ENCODE results near the gene CRB2.

Gene CRB2

DNA sequence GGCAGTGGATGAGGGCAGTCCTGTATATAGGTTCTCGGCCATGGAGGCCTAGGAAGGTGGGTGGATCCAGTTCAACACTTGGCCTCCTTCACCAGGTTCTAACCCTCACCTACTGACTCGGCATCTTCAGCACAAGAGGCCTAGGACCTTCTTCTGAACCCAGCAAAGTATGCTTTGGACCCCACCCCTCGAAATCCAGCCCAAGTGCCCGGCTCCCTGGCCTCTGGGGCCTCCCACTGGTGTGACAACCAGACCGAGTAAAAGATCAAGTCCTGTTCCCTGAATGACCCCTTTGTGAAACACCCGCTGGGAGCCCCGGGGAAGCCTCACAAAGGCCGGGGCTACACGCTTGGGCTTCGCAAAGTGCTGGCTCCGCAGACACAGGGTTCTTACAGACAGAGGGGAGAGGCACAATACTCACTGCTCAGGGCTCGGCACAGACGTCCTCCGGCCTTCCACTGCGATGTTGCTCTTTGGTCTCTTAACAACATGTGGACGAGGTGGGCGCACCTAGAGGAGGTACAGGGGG is 47.0 kb downstream of the CRB2 start:
- DNase-seq (ENCODE audit: low read depth in 2 of 2): no peak

DNA sequence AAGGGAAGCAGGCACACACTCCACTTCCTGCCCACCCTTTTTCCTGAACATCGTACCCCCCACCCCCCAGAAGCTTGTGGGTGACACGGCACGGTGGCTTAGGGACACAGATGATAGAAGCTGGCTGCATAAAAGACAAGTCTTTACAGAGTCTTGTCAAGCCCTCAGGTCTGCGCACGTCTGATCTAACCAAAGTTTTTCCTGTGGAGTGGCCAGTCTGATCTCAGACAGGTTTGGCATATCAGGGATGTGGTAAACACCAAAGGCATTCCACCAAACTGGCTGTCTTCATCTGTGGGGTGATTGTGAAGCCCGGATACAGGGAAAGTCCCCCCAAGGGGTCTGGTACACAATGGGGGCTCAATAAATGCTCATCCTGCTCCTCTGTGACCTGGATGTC is 50.0 kb downstream of the CRB2 start:
- DNase-seq (ENCODE audit: low read depth in 2 of 2): no peak

DNA sequence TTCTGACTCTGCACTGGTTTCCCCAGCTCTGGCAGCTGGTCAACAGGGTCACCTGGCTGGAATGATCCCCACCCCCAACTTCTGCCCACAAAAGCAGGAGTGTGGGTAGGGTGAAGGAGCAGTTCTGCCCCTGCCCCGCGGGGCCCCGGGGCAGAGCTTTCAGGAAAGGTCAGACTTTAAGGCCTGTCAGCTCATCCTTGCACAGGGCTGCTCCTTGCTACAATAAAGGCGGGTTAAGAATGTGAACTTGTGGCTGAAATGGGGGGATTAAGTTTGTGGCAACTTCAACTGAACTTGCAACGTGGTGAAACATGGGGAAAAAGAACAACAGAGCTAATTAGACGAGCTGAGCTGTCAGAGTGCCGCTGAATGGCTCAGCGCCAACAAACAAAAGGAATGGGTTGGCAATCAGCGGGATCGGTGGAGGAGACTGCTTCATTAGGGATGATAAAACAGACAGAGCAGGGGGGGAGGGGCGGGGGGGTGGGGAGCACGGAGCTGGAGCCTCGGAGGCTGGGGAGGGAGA is 50.8 kb downstream of the CRB2 start:
- DNase-seq (ENCODE audit: low read depth in 2 of 2): no peak

- no peak for DNase-seq (ENCODE audit: low read depth in 2 of 2)
Observed at GRCh38 chr9:123407217-123407851, 51.3 kb downstream of the CRB2 start.

DNA sequence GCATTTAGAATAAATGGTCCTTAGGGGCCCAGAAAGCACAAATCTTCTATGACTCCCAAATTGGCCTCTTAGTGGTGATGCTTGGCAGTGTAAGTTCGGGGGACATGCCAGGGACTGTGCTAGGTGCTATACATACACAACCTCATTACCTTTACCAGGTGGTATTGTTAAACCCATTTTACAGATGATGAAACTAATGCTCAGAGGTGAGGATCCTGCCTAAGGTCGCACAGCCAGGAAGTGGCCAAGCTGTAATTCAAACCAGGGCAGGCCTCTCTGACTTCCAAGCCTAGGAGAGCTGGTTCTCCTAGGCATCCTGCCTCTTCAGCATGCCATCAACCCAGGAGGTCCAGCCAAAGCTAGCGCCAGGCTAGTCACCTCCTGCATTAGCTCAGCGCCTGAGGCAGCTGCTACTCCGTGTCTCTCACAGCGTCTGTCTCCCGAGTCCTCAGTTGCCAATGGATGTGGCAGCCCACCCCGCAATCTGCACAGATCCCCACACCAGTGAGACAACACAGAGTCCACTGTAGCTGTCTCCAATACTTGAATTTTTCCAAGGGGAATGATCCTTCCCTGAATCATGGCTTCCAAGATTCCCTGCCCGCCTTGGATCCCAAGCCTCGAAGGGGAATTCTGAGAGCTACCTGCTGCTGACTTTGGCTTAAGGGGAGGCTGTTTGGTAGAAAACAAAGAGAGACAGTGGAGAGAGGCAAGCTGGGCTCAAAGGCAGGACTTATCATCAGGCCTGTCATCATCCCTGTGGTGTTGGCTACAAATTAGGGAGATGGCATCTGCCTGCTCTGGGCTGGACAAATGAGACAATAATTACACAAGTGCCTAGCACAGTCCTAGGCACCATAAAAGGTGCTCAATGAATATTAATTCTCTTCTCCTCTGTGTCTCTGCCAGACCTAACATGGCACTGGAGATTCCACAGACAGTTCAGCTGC is 52.6 kb downstream of the CRB2 start:
- no peak for DNase-seq (ENCODE audit: low read depth in 2 of 2)

GRCh38 chr9:123410281-123410910 is 54.4 kb downstream of the CRB2 start:
- DNase-seq (ENCODE audit: low read depth in 2 of 2): no peak

GRCh38 chr9:123411191-123411590 is 55.2 kb downstream of the CRB2 start:
- DNase-seq (ENCODE audit: low read depth in 2 of 2): no peak

- no peak for DNase-seq (ENCODE audit: low read depth in 2 of 2)
Observed at GRCh38 chr9:123411636-123412035, 55.6 kb downstream of the CRB2 start.

DNA sequence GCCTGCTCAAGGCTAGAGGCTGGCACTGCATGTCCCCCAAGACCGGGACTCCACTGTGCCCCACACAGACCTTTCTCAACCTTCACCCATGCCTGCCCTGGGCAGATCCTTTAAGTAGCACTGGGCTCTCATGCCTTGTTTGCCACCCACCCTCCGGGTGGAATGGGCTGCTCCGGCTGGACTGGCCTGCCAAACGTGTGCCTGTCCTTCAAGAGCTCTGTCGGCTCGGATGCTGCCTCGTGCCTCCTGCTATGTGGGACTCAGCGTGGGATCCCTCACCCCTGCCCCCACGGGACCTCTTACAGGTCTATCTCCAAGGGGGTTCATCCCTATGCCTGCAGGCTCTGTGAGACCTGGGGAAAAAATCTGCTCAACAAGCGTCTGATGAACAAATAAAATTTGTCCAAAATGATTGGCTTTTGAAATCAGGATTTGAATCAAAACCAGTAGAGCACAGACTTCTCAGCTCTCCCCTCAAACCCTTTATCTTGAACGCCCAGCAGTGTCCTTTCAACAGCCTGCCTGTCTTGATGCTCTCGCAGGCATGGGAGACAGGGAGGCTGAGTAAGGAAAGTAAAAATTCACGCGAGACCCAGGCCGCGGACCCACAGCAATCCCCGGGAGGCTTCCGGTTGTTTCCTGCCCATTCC is 56.3 kb downstream of the CRB2 start:
- no peak for DNase-seq (ENCODE audit: low read depth in 2 of 2)

DNA sequence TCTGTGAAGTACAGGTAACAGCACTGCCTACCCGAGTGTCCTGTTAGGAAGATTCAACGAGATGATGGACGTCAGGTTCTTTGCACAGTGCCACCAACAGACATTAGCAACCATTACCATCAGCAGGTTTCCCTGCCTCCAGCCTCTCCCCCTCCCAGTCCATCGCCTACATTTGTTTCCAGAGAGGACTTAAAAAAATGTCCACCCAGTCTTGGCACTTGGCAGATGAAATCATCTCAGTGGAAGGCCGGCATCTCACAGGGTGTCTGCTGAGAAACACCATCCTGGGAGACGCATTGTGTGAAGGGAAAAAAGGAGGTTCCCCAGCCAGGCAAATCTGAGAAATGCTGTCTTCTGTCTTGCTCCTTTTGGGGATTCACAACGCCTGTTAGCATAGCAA is 58.2 kb downstream of the CRB2 start:
- no peak for DNase-seq (ENCODE audit: low read depth in 2 of 2)

- DNase-seq (ENCODE audit: low read depth in 2 of 2): no peak
Observed at GRCh38 chr9:123414936-123415930, 59.2 kb downstream of the CRB2 start.

- DNase-seq (ENCODE audit: low read depth in 2 of 2): no peak
Observed at GRCh38 chr9:123416176-123416575, 60.2 kb downstream of the CRB2 start.

DNA sequence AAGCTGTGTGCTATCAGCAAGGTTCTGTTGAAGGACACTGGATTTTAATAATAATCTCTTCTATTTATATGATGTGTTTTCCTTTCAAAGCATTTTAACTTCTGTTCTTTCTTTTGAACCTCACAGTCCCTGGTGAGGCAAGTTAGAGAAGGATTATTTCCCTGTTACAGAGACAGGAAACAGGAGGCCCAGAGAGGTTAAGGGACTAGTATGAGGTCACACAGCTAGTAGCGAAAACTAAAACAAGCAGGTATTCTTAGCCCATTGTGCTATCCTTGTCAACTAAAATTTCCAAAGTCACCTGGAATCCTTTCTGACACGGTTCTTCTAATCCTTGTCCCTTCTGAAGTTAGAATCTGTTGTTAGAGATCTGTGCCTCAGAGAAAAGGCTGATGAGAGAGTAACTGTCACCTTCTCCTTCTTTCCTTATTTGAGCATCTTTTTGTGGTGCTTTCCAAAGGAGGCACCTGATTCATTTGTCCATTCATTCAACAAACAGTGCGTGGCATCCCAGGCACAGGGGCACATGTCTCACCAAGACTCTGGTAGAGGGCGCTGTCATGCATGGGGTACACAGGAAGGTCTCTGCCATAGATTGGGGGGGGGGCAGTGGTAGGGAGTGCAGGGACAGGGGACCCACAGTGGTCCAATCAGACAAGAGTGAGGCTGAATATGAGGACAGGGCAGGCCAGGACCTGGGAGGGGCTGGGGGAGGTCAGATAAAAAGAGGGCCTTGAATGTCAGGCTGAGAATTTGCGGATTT is 61.5 kb downstream of the CRB2 start:
- DNase-seq (ENCODE audit: low read depth in 2 of 2): no peak

- DNase-seq (ENCODE audit: low read depth in 2 of 2): no peak
Observed at GRCh38 chr9:123418052-123418430, 62.0 kb downstream of the CRB2 start.

DNA sequence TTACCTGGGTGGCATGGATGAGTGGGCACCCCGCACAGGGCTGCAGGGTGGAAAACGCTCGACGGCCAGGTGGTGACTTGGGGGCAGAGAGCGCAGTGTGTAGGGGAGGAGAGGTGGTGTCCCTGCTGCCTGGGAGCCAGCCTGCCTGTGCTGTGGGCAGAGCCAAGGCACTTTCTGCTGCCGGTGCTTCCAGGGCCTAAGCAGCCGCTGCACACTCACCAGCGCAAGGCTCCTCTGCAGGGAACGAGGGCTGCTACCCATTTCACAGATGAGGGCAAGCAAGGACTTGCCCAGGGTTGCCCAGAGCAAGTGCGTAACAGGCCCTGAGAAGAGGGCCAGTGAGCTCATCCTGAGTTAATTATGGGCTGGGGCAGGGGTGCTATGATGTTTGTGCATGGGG is 62.5 kb downstream of the CRB2 start:
- no peak for DNase-seq (ENCODE audit: low read depth in 2 of 2)

DNA sequence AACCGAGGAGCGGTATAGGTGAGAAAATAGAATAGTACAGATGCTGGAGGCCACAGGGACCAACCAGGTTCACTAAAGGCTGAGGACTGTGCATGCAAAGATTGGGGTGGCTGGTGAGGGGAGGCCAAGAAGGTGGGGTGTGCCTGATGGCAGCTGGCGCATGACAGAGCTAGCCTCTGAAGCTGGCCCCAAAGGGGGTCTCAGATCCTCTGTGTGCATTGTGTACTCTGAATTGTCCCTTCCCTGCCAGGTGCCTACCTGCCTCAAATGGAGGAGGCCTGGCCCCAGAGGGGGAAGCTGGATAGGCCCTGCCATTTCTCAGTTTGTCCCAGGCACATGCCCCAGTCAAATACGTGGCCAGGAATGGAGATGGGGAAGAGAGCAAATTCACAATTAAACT is 63.1 kb downstream of the CRB2 start:
- DNase-seq (ENCODE audit: low read depth in 2 of 2): no peak

DNA sequence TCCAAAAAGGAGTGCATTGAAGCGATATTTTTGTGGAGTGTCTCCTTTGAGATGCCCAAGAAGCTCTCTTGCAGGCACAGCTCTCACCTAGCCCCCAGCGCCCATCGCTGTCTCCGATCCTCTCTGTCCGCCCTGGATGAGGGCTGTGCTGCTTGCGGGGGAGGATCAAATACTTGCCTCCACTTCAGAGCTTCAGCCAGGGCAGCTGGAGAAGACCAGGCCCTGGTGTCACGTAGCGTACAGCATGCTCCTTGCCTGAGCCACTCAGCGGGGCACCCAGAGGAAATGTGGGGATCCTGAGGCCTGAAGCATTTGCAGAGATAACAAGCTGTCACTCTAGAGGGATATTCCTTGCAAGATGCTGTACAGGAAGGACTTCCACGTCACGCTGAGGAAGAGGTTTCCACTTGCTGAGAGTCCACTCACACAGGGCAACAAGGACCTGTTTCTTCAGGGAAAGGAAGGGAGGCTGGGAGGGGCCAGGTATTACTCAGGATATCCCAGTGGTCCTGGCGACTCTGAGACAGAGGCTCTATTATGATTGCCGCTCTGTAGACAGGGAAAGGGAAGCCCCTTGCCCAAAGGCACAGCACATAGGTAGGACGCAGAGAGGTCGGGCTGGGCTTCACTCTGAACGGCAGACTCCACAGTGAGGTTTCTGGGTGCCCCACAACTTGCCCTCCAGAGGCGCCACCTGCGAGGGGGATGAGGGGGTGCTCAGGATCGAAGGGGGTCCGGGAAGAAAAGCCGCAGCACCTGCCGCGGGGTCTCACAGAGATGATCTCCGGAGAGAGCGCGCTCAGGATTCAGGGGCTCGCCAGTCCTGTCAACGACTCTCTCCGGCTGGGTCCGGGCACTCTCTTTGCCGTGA is 64.0 kb downstream of the CRB2 start:
- no peak for DNase-seq (ENCODE audit: low read depth in 2 of 2)

DNA sequence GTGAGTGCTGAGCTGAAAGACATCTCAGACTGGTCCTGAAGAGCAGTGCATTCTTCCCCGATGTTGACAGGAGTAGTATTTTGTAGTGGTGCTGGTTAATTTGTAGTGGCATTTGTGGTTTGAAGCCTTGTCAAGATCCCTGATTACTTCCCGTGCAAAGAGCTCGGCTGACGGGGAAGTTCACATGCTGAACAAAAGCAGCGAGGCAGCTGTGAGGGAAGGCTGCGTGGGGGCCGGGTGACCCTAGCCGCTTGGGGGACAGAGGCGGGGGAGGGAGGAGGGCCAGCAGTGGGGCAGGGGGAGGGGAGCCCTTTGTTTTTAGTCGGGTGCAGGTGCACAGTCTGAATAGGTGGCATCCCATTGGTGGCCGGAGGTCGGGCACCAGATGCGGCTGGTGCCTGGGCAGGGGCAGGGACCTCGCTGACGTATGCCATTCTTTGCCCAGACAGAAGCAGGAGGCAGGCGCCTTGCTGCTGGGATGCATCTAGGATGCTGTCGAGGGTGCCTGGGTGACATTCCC is 64.7 kb downstream of the CRB2 start:
- no peak for DNase-seq (ENCODE audit: low read depth in 2 of 2)

GRCh38 chr9:123421186-123421585 is 65.2 kb downstream of the CRB2 start:
- DNase-seq (ENCODE audit: low read depth in 2 of 2): no peak
